Measurements from ENCODE around the gene ZNF639. TPM values are rescaled to one million over a fixed set of nuclear protein-coding genes. Genes with fewer than 3 reads are reported as not detected.

Gene ZNF639
- total RNA-seq, 4 donors from 2014 or later, result 9.0 to 42.1 (median 21.9) TPM

GRCh38 chr3:179286331-179286730, 36.5 kb upstream of the ZNF639 start:
- no peaks in the 10 kb centered on the region for H3K4me1 ChIP-seq
- H3K9me3 ChIP-seq, result no peaks in the 10 kb centered on the region
- intact Hi-C loops (cut with DNase I; ENCODE audit: low total_unique reads) (no loop called here), in situ Hi-C loops (cut with MboI; ENCODE audit: low pct_ligation_motif_present in 1 of 4, low pct_unique_long_range_greater_than_20kb in 1 of 4, low sequenced_read_pairs in 3 of 4) (no loop called here)
- 69% methylated on average over 4 to 6 of the region's 6 CpGs for WGBS, 2 donors (ENCODE audit: low coverage in 1 of 2)
- H3K27me3 ChIP-seq, result no peaks in the 10 kb centered on the region
- no peak overlapping the region for H3K27ac ChIP-seq
- no peak for TF ChIP-seq POLR2AphosphoS5 (IDR thresholded peaks at IDR 0.05)
- TF ChIP-seq EP300 (IDR thresholded peaks at IDR 0.05; ENCODE audit: low read depth), result no peak
- no peak for TF ChIP-seq POLR2A (IDR thresholded peaks at IDR 0.05)
- TF ChIP-seq CTCF (IDR thresholded peaks at IDR 0.05), result no peak
- DNase-seq, result no peak
- H3K4me3 ChIP-seq, result no peak overlapping the region
- no peaks in the 10 kb centered on the region for H3K36me3 ChIP-seq

- H3K9me3 ChIP-seq, result no peaks in the 10 kb centered on the region
- no peaks in the 10 kb centered on the region for H3K4me1 ChIP-seq
- 65 to 68% methylated on average over 4 of the region's 4 CpGs for WGBS, 2 donors (ENCODE audit: low coverage in 1 of 2)
These were observed 34.0 kb upstream of the ZNF639 start for GRCh38 chr3:179288845-179289244.

GRCh38 chr3:179289295-179289694, 33.5 kb upstream of the ZNF639 start:
- WGBS, 2 donors (ENCODE audit: low coverage in 1 of 2), result 43 to 71% methylated on average over 3 of the region's 3 CpGs
- intact Hi-C loops (cut with DNase I; ENCODE audit: low total_unique reads), result no loop called here
- no peak for TF ChIP-seq CTCF (IDR thresholded peaks at IDR 0.05)
- no peak for TF ChIP-seq POLR2A (IDR thresholded peaks at IDR 0.05)
- TF ChIP-seq EP300 (IDR thresholded peaks at IDR 0.05; ENCODE audit: low read depth), result no peak
- TF ChIP-seq POLR2AphosphoS5 (IDR thresholded peaks at IDR 0.05), result no peak
- Histone ChIP-seq H3K27ac (no peak overlapping the region), H3K27me3 (no peaks in the 10 kb centered on the region), H3K36me3 (no peaks in the 10 kb centered on the region), H3K4me1 (no peaks in the 10 kb centered on the region), H3K4me3 (no peak overlapping the region), H3K9me3 (no peaks in the 10 kb centered on the region)
- no peak for DNase-seq
- in situ Hi-C loops (cut with MboI; ENCODE audit: low pct_ligation_motif_present in 1 of 4, low pct_unique_long_range_greater_than_20kb in 1 of 4, low sequenced_read_pairs in 3 of 4), result no loop called here

More at GRCh38 chr3:179288845-179289244, 34.0 kb upstream of the ZNF639 start:
- Histone ChIP-seq H3K36me3 (no peaks in the 10 kb centered on the region), H3K27ac (no peak overlapping the region), H3K27me3 (no peaks in the 10 kb centered on the region), H3K4me3 (no peak overlapping the region)
- no peak for DNase-seq
- TF ChIP-seq EP300 (IDR thresholded peaks at IDR 0.05; ENCODE audit: low read depth) (no peak), CTCF (IDR thresholded peaks at IDR 0.05) (no peak), POLR2AphosphoS5 (IDR thresholded peaks at IDR 0.05) (no peak), POLR2A (IDR thresholded peaks at IDR 0.05) (no peak)
- intact Hi-C loops (cut with DNase I; ENCODE audit: low total_unique reads), result no loop called here
- in situ Hi-C loops (cut with MboI; ENCODE audit: low pct_ligation_motif_present in 1 of 4, low pct_unique_long_range_greater_than_20kb in 1 of 4, low sequenced_read_pairs in 3 of 4), result no loop called here

GRCh38 chr3:179292450-179292849, 30.4 kb upstream of the ZNF639 start:
- intact Hi-C loops (cut with DNase I; ENCODE audit: low total_unique reads), result no loop called here
- DNase-seq, result no peak
- Histone ChIP-seq H3K9me3 (no peaks in the 10 kb centered on the region), H3K4me3 (no peak overlapping the region), H3K36me3 (no peaks in the 10 kb centered on the region), H3K27ac (no peak overlapping the region), H3K27me3 (no peaks in the 10 kb centered on the region), H3K4me1 (no peaks in the 10 kb centered on the region)
- 69 to 81% methylated on average over 2 of the region's 2 CpGs for WGBS, 2 donors (ENCODE audit: low coverage in 1 of 2)
- in situ Hi-C loops (cut with MboI; ENCODE audit: low pct_ligation_motif_present in 1 of 4, low pct_unique_long_range_greater_than_20kb in 1 of 4, low sequenced_read_pairs in 3 of 4), result no loop called here
- TF ChIP-seq CTCF (IDR thresholded peaks at IDR 0.05) (no peak), POLR2AphosphoS5 (IDR thresholded peaks at IDR 0.05) (no peak), POLR2A (IDR thresholded peaks at IDR 0.05) (no peak), EP300 (IDR thresholded peaks at IDR 0.05; ENCODE audit: low read depth) (no peak)
